GM21360 (cell line): ENCODE measurements around the gene NFKBIB.

Experiments
- ATAC-seq: cut with Tn5 transposase; IDR thresholded peaks from one replicate; pipeline ENCODE4 v1.9.1; 2021; ENCODE audit warnings: mild to moderate bottlenecking, moderate library complexity; ENCODE audit not compliant: unreplicated experiment

NFKBIB gene

DNA sequence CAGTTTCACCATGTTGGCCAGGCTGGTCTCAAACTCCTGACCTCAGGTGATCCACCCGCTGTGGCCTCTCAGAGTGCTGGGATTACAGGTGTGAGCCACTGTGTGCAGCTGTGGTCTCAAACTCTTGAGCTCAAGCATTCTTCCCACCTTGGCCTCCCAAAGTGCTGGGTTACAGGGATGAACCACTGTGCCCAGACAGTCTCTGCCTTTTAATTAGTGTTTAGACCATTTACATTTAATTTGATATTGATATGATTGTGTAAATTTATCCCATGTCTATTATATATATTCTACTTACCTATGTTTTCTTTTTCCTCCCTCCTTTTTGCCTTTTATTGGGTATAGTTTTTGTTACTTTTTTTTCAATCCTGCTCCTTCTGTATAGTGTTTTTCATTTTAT, 1.9 kb downstream of the NFKBIB start:
- ATAC-seq, result no peak

DNA sequence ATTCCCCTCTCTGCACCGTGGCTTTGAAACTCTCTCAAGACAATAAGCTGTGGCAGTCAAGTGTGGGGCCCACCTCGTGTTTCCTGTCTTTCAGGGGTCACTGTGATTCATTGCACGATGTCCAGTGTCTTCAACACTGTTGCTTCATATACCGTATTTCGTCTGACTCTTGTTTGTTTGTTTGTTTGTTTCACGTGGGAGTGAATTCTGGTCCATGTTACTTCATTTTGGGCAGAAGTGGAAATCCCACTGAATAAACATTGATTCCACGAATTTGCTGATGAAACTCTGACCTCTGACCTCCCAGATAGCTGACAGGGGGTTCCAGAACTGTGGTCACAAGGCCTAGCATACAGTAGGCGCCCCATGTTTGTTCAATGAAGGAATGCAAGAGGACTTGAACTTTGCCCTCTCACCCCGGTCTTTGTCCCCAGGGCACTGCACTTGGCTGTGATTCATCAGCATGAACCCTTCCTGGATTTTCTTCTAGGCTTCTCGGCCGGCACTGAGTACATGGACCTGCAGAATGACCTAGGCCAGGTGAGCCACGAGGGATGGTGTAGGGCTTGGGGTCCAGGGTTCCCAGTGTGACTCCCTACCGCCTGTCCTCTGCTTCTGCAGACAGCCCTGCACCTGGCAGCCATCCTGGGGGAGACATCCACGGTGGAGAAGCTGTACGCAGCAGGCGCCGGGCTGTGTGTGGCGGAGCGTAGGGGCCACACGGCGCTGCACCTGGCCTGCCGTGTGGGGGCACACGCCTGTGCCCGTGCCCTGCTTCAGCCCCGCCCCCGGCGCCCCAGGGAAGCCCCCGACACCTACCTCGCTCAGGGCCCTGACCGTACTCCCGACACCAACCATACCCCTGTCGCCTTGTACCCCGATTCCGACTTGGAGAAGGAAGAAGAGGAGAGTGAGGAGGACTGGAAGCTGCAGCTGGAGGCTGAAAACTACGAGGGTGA, 5.1 kb downstream of the NFKBIB start:
- ATAC-seq, result no peak

DNA sequence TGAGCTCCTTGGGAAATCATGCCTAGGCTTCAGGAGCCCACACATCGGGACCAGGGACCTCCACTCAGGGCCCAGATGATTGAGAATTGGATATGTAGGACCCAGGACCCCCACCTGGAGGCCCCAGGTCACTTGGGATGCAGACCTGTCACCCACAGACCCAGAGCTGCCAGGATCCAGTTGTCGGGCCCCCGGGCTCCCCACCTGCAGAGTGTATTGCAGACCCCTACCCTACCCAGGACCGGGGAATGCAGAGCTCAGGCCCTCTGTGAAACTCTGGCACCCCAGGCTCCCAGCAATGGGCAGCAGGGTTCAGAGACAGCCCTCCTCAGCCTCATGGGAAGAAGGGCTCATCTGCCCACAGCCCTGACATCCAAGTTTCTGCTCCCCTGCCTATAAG, 5.9 kb downstream of the NFKBIB start:
- ATAC-seq, result no peak

DNA sequence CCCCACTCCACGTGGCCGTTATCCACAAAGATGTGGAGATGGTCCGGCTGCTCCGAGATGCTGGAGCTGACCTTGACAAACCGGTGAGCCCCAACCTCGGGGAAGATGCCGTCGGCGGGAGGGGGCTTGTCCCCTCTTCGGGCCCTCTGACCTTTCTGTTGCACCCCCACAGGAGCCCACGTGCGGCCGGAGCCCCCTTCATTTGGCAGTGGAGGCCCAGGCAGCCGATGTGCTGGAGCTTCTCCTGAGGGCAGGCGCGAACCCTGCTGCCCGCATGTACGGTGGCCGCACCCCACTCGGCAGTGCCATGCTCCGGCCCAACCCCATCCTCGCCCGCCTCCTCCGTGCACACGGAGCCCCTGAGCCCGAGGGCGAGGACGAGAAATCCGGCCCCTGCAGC, 7.5 kb downstream of the NFKBIB start:
- ATAC-seq, result no peak

DNA sequence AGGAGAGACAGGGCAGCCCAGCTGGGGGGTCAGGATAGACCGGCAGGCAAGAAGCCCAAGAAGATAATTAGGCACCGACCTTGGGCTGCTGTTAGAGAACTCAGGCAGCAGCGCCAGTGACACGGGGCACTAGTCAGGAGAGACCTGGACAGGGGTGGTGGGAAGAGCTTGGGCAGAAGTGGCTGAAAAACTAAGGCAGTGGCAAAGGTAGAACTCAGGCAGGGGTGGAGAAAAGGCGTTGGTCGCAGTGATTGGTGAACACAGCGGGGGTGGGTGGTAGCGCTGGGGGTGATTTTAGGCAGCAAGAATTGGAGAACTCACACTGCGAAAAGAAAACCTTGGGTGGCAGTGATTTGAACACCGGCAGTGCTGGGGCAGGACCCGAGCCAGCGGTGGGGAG, 7.9 kb downstream of the NFKBIB start:
- no peak for ATAC-seq

DNA sequence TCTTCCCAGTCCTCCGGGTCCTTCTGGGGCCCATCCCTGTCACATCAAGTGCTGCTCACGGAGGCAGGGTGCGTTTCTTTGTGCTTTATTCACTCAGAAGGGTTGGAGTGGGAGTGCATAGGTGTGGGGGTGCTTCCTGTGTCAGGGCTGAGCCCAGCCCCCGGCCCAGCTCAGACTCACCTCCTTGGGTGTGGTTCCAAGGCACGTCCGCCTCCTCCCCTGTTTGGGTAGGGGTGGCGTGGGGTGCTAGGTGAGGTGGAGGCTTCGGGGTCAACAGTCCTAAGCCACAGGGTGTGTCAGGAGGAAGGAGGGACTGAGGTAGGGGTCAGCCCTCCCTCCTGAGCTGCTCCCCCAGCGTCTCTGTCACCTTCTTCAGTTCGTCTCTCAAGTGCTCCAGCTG, 9.1 kb downstream of the NFKBIB start:
- no peak for ATAC-seq

DNA sequence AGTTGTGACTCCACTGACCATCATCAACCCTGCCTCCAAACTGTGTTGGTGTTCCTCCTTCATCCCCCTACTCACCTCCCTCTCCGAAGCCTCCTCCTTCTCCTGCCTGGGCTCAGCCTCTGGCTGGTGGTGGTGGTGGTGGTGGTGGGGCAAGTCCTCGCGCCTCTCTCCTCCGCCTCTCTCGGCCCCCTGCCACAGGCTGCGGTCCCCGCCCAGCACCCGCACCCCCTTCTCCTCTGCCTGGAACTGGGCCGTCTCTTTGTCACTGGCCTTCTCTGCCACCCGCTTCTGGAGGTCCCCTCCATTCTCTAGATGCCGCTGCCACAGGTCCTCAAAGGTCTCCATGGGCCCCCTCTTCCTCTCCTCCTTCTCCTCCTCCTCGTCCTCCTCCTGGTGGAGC, 10.7 kb downstream of the NFKBIB start:
- ATAC-seq, result no peak

DNA sequence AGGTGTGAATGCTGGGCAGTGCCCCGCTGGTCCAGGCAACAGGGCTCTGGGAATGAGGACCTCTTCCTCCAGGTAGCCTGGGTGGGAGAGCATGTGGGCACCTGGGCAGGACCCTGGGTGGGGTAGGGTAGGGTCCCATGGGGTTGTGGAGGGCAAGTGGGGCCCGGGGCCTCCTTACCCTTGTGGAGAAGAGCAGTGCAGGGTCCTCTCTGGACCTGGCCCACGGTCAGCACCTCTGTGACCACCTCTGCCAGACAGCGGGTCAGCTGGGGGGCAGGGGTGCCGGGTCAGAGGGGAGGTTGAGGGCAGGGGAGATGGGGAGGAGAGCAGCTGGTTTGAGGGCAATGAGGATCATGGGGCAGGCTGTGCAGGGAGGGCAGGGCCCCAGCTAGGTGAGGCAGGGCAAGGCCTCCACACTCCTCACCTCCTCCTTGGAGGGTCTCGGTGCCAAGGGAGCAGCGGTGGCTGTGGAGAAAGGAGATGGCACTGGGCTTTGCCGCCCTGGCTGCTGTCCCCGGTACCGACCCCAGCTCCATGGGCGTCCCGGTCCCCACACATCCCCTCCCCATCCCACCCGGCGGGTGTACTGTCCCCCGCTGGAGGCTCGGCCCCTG, 11.7 kb downstream of the NFKBIB start:
- ATAC-seq, result no peak

DNA sequence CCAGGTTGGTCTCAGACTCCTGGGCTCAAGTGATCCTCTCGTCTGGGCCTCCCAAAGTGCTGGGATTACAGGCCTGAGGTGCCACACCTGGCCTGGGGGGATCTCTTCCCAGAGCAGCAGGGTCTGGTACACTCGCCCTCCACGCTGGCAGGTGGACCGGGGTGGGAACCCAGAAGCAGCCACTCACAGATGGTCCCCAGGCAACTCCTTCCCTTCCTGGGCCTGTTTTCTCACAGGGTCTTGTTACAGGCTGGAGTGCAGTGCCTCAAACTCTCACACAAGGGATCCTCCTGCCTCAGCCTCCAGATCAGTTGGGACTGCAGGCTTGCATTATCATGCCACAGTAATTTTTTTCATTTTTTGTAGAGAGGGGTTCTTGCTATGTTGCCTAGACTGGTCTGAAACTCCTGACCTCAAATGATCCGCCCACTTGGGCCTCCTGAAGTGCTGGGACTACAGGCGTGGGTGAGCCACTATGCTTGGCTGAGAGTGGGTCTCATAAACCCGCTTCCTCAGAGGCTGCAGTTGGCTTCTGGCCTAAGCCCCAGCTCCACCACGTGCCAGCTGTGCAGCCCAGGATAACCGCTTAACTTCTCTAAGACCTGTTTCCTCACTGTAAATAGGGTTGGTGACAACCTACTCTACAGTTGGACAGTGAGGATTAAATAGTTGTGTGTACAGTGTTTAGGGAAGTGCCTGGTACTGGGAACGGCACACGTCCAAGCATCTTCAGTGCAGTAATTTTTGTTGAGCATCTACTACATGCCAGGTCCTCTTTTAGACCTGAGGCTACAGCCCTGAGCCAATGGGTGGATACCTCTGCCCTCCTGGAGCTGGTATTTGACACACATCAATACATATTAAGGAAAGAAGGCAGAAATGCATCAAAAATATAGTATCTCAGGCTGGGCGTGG, 13.1 kb downstream of the NFKBIB start:
- ATAC-seq, result no peak

DNA sequence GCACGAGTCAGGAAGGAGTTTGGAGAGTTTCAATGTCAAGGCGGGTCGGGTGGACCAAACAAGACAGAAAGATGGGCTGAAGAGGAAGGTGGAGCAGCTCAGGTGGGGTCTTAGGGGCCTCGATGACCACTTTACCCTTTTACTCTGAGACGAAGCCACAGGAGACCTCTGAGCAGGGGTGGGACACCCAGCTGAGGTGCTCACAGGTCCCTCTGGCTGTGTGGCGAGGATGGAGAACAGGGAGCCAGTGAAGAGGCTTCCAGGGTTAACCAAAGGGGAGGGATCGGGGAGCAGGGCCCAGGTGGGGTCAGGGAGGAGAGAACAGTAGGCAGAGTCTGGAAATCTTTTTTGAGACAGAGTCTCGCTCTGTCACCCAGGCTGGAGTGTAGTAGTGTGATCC, 14.2 kb downstream of the NFKBIB start:
- ATAC-seq, result no peak

DNA sequence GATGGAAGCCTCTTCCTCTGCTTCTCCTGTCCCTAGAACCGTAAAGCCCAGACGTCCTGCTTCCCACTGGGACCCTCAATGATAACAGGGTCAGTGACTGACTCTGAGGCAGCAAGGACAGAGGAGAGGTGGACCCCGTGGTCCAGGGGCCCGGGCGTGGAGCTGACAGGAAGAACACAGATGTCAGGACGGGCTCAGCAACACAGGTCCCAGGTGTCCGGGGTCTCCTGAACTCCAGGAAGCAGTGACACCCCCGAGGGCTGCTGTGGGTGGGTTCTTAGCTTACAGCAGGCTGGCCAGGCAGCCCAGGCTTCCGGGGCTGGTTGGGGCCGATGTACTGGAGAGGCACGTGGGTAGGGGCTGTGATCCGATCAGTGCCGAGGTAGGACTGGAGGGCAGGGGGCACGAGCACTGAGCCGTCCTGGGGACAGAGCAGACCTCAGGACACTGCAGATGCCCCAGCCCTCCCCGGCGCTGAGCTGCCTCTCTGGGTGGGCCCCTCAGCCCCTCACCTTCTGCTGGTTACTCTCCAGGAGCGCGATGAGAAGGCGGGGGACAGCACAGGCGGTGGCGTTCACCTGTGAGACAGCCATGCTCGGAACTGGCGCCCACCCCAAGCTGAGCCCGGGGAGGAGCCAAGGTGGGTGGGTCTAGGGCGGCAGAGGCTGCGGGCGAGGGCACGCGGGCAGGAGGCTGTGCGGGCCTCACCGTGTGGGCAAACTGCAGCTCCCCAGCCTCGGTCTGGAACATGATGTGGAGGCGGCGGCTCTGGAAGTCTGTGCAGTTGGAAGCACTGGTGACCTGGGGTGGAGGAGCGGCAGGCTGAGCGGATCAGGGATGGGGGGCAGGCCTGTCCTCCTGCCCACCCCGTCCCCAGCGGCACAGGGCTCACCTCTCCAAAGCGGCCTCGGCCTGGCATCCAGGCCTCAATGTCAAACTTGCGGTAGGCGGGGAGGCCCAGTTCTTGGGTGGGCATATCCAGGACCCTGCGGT, 15.9 kb downstream of the NFKBIB start:
- no peak for ATAC-seq

DNA sequence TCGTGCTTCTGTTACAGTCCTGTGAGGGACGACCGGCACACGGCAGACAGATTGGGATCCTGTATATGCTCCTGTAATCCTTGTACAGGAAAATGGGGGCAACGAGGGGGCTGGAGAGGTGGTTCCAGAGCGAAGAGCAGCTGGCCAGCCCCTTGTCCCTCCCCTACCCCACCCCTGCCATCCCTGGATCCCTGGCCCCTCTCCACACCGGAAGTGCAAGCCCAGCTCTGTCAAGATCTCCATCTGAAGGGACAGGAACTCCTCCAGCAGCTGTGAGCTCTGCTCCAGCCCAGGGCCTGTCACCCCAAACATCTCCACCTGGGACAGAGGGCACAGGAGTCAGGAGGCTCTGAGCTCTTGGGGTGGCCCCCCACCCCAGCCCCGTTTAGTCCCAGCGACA, 17.7 kb downstream of the NFKBIB start:
- no peak for ATAC-seq

DNA sequence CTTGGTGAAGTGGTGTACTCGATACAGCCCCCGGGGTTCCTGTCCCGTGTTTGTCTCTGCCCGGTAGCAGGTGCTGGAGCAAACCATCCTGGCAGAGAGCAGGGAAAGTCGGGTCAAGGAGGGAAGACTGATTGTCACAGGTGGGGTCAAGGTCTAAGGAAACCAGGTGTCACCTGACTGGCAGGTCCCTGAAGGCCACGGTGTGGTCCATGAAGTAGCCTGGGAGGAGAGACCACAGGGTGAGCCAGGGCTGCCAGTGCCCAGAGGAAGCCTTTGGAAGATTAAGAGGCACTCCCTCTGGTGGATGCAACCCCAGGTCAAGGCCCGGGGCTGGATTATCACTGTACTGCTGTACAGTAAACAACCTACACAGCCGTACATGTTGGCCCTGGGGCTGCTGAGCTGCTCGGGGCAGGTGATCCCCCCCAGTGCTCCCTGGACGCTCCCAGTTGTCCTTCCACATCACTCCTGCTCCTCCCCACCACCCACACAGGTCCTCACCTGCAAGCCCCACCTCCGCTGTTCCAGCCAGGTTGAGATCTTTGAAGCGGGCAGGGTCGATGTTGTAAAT, 18.2 kb downstream of the NFKBIB start:
- ATAC-seq, result no peak

DNA sequence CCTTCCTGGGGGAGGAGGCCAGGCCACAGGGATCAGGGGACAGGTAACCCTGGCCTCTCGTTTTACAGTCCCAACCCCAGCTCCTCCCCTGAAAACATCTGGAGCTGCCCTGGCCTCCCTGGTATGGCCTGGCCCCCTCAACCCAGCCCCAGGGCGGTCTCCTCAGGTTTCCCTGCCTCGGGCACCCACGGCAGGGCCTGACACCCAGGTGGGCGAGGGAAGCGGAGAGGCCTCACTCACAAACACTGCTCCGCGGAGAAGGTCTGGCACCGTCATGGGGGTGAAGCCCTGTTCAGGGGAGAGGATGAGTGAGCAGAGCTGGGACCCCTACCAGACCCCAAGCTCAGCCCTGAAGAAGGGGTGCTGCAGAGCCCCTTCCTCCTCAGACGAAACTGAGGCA, 18.8 kb downstream of the NFKBIB start:
- ATAC-seq, result no peak

DNA sequence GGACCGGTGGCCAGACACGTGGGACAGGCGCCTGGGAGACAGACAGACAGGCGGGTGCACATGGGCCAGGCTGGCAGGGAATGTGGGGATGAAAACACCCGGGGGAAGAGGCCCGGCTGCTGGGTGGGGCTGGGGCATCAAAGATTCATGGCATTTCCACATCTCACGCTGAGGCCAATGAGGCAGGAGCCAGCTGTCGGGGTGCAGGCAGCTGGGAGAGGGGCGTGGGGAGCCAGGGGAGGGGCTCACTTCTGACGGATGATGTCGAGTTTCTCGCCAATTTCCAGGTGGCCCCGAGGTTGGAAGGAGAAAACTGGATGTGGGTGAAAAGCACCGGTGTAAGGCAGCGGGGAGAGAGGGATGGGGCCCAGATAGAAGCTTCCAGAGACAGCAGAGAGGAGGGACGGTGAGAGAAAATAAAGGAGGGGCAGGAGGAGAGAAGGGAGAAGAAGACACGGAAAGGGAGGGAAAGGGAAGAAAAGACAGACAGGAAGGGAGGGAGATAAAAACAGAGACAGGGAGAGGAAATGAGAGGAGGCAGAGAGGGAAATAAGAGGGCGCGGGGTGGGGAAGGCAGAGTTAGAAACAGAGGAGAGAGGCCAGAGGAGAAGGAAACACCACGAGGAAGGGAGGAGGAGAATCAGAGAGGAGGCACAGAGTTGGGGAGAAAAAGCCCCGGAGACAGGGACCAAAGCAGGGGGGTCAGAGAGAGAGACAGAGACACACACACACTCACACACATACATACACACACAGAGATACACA, 20.2 kb downstream of the NFKBIB start:
- no peak for ATAC-seq

DNA sequence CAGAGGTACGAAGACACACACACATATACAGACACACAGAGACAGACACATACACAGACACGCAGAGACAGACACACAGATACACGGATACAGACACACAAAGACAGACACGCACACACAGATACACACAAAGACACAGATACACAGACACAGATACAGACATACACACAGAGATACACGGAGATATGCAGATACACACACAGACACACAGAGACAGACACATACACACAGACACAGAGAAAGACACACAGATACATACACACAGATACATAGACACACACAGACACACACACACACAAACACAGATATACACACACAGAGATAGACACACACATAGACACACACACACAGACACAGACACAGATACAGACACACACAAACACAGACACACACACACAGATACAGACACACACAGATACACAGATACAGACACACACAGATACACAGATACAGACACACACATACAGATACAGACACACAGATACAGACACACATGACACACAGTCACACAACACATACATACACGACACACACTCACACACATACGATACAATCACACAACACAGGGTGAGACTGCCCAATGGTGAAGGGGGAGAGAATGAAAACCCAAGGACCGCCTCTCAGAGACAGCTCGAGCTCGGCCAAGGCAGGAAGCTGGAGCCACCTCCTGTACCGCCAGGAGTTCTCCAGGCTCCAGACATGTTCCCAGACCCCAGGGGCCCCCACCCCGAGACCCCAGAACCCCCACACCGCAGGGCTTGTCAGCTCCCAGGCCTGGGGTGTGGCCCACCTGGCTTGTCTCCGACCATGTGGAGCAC, 21.0 kb downstream of the NFKBIB start:
- no peak for ATAC-seq

DNA sequence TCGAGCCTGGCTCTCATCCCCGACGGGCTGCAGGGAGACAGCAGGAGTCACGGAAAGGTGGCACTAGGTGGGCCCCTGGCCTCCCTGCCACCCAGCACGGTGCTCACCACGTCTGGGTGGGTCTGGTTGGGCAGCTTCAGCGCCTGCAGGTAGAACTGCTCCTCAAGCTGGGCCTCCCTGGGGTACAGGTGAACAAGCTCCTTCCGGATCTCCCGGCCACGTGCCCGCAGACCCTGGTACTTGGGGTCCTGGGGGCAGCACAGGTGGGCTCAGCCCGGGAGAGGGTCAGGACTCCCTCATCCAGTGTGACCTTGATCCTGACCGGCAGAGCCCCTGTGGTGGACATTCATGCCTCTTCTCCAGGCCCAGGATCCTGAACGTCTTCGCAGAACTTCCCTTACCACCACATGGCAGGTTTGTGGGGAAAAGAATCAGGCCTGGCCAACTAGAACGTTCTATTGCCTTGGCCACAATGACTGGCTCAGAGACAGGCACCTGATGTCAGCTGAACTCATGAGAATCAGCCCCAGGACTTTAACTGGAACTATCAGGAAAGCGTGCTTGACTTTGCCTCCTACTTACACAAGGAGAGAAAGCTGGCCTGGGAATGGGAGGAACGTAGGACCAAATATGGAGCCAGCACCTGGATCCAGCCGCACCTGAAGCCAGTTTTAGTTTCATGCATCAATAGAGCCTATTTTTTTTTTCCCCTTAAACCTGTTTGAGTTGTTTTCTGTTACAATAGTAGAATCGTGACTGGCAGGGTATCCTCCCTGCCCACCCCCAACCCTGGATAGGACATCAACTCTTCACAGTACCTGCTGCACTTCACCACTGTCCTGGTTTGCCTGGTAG, 21.9 kb downstream of the NFKBIB start:
- no peak for ATAC-seq
